GM18870 (cell line): Measurements from ENCODE around the gene RFC3.
"Not testable (repeated sequence)": the region's sequence is repeated elsewhere in the genome, so short reads cannot be mapped to it uniquely, and the experiment has no call there.

Experiments used
- ATAC-seq: cut with Tn5 transposase; IDR thresholded peaks from one replicate; pipeline ENCODE4 v1.9.1; 2021; ENCODE audit warnings: moderate library complexity; ENCODE audit not compliant: unreplicated experiment

Gene RFC3

GRCh38 chr13:33817901-33818706, at the start of gene RFC3:
RFC3 (plus strand) TSS chr13:33818149; CDS start chr13:33818179, 30 bp downstream.
- ATAC-seq = peak; percentile 83

- ATAC-seq = no peak
These were observed 46.7 kb upstream of the RFC3 start for GRCh38 chr13:33771296-33771695.

- no peak for ATAC-seq
These were observed 44.0 kb upstream of the RFC3 start for GRCh38 chr13:33773790-33774462.

GRCh38 chr13:33775339-33776108, 42.4 kb upstream of the RFC3 start:
- ATAC-seq = no peak

GRCh38 chr13:33776239-33776881, 41.6 kb upstream of the RFC3 start:
- ATAC-seq = no peak

- no peak for ATAC-seq
These were observed 35.3 kb upstream of the RFC3 start for GRCh38 chr13:33782631-33783030.

GRCh38 chr13:33783212-33783611, 34.7 kb upstream of the RFC3 start:
- not testable (repeated sequence) for ATAC-seq

GRCh38 chr13:33784738-33785137, 33.2 kb upstream of the RFC3 start:
- no peak for ATAC-seq

GRCh38 chr13:33785384-33785783, 32.6 kb upstream of the RFC3 start:
- no peak for ATAC-seq

GRCh38 chr13:33787051-33787591, 30.8 kb upstream of the RFC3 start:
- peak; percentile 50 for ATAC-seq

GRCh38 chr13:33789066-33789606, 28.8 kb upstream of the RFC3 start:
- no peak for ATAC-seq

GRCh38 chr13:33789739-33790138, 28.2 kb upstream of the RFC3 start:
- ATAC-seq = no peak

GRCh38 chr13:33793726-33794125, 24.2 kb upstream of the RFC3 start:
- ATAC-seq = no peak

GRCh38 chr13:33794576-33794975, 23.4 kb upstream of the RFC3 start:
- no peak for ATAC-seq

- no peak for ATAC-seq
These were observed 21.9 kb upstream of the RFC3 start for GRCh38 chr13:33796095-33796494.

- no peak for ATAC-seq
These were observed 20.3 kb upstream of the RFC3 start for GRCh38 chr13:33797622-33798021.

- no peak for ATAC-seq
These were observed 19.9 kb upstream of the RFC3 start for GRCh38 chr13:33798023-33798422.

GRCh38 chr13:33799950-33800592, 17.9 kb upstream of the RFC3 start:
- ATAC-seq = no peak

- ATAC-seq = no peak
These were observed 17.2 kb upstream of the RFC3 start for GRCh38 chr13:33800646-33801186.
